Measurements from ENCODE around the gene MUSTN1. TPM values are rescaled to one million over a fixed set of nuclear protein-coding genes. Genes with fewer than 3 reads are reported as not detected.

MUSTN1 gene
- polyA plus RNA-seq, 3 donors, result 0.29 to 13.7 TPM; not detected in 1

GRCh38 chr3:52879090-52879489 is 44.3 kb upstream of the MUSTN1 start:
- 80% methylated on average over 3 of the region's 4 CpGs for WGBS (ENCODE audit: insufficient coverage)
- peaks cover 51% of the 10 kb centered on the region for H3K79me2 ChIP-seq (ENCODE audit: insufficient read depth, low read length)
- H3K4me3 ChIP-seq (replicated peaks in 1 of 3; ENCODE audit: low read depth in 2 of 3, low read length in 3 of 3), result no peak overlapping the region
- no peak overlapping the region for H3K9ac ChIP-seq (ENCODE audit: insufficient read depth, low read length, poor library complexity, severe bottlenecking)
- H3K36me3 ChIP-seq (replicated peaks in 1 of 2; ENCODE audit: control insufficient read depth in 1 of 2, insufficient read depth in 2 of 2, low read length in 2 of 2), result peaks cover 10 to 23% of the 10 kb centered on the region in 2 donors
- no peak overlapping the region for H2AFZ ChIP-seq (ENCODE audit: insufficient read depth, low read depth, low read length, poor library complexity, severe bottlenecking)
- Mint-ChIP-seq H3K4me3 (no peak overlapping the region), H3K4me1 (peaks cover 24% of the 10 kb centered on the region), H3K27ac (peak overlapping the region in 1 of 7 donors; percentile 61), H3K27me3 (ENCODE audit: low read depth in 3 of 3) (no peaks in the 10 kb centered on the region), H3K36me3 (peaks cover 26 to 37% of the 10 kb centered on the region in 2 donors), H3K9me3 (no peaks in the 10 kb centered on the region)
- peaks cover 11 to 12% of the 10 kb centered on the region in 2 donors for H3K4me1 ChIP-seq (ENCODE audit: control insufficient read depth in 1 of 2, insufficient read depth in 2 of 2, low read length in 2 of 2)
- no peaks in the 10 kb centered on the region for H3K9me3 ChIP-seq (replicated peaks in 1 of 2; ENCODE audit: control insufficient read depth in 1 of 2, insufficient read depth in 1 of 2, low read length in 2 of 2)
- no peak overlapping the region for H3K27ac ChIP-seq (ENCODE audit: low read depth in 1 of 2, low read length in 2 of 2)
- H3K27me3 ChIP-seq (ENCODE audit: control insufficient read depth in 2 of 2, insufficient read depth in 2 of 2, low read length in 2 of 2), result no peaks in the 10 kb centered on the region
- H3K4me2 ChIP-seq (replicated peaks; ENCODE audit: extremely low read depth, low read length, poor library complexity, severe bottlenecking), result no peak overlapping the region
- H4K20me1 ChIP-seq (ENCODE audit: insufficient read depth, low read length), result peaks cover 85% of the 10 kb centered on the region
- TF ChIP-seq CTCF (IDR thresholded peaks at IDR 0.05), result no peak
- intact Hi-C loops (cut with micrococcal nuclease), result loop anchor here in 1 of 2 donors (10.0 kb wide), 1 partner anchor 196 kb away; no protein-coding TSS in a partner anchor
- no peak for DNase-seq

DNA sequence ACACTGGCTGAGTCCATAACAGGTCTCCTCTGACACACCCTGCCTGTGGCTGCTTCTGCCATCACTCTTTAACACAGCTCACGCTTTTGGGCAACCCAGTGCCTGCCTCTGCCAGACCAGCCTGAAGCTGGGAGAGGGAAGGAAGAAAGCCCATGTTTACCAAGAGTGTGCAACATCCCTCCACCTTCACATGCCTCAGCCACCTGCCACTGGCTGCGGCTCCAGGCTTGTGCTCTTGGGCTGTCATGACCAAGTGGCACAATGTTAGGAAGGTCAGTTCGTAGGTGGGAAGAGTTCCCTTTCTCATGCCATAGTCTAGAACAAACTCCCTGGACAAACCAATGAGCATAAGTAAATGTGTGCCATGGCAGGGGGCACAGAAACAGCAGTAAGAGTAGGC is 42.3 kb upstream of the MUSTN1 start:
- H3K27me3 ChIP-seq (ENCODE audit: control insufficient read depth in 2 of 2, insufficient read depth in 2 of 2, low read length in 2 of 2), result no peaks in the 10 kb centered on the region
- H3K27ac ChIP-seq (ENCODE audit: low read depth in 1 of 2, low read length in 2 of 2), result no peak overlapping the region
- WGBS (ENCODE audit: insufficient coverage), result no CpG with 5 or more reads among the region's 3 CpGs
- Mint-ChIP-seq H3K27me3 (ENCODE audit: low read depth in 3 of 3) (no peaks in the 10 kb centered on the region), H3K9me3 (no peaks in the 10 kb centered on the region), H3K4me1 (peaks cover 35% of the 10 kb centered on the region), H3K4me3 (no peak overlapping the region), H3K36me3 (peaks cover 25 to 41% of the 10 kb centered on the region in 2 donors), H3K27ac (peak overlapping the region in 2 of 7 donors; percentile 35 to 64)
- intact Hi-C loops (cut with micrococcal nuclease), result loop anchor here in 1 of 2 donors (10.0 kb wide), 1 partner anchor 198 kb away; no protein-coding TSS in a partner anchor
- H4K20me1 ChIP-seq (ENCODE audit: insufficient read depth, low read length), result peaks cover 93% of the 10 kb centered on the region
- no peak overlapping the region for H2AFZ ChIP-seq (ENCODE audit: insufficient read depth, low read depth, low read length, poor library complexity, severe bottlenecking)
- H3K9ac ChIP-seq (ENCODE audit: insufficient read depth, low read length, poor library complexity, severe bottlenecking), result no peak overlapping the region
- H3K4me1 ChIP-seq (ENCODE audit: control insufficient read depth in 1 of 2, insufficient read depth in 2 of 2, low read length in 2 of 2), result peaks cover 11 to 12% of the 10 kb centered on the region in 2 donors
- no peak overlapping the region for H3K4me2 ChIP-seq (replicated peaks; ENCODE audit: extremely low read depth, low read length, poor library complexity, severe bottlenecking)
- peaks cover 10 to 23% of the 10 kb centered on the region in 2 donors for H3K36me3 ChIP-seq (replicated peaks in 1 of 2; ENCODE audit: control insufficient read depth in 1 of 2, insufficient read depth in 2 of 2, low read length in 2 of 2)
- no peak for DNase-seq
- peaks cover 64% of the 10 kb centered on the region for H3K79me2 ChIP-seq (ENCODE audit: insufficient read depth, low read length)
- no peak overlapping the region for H3K4me3 ChIP-seq (replicated peaks in 1 of 3; ENCODE audit: low read depth in 2 of 3, low read length in 3 of 3)
- no peaks in the 10 kb centered on the region for H3K9me3 ChIP-seq (replicated peaks in 1 of 2; ENCODE audit: control insufficient read depth in 1 of 2, insufficient read depth in 1 of 2, low read length in 2 of 2)
- no peak for TF ChIP-seq CTCF (IDR thresholded peaks at IDR 0.05)

All from CD14-positive monocyte (primary cell).